ENCODE results near the gene TTBK2.

The TTBK2 gene

GRCh38 chr15:42858999-42859789, 61.4 kb downstream of the TTBK2 start:
- no peak overlapping the region for H3K4me3 ChIP-seq (replicated peaks; ENCODE audit: insufficient read depth, low read length)
- H3K27ac ChIP-seq (replicated peaks) = no peak overlapping the region
- H3K27me3 ChIP-seq (ENCODE audit: insufficient read depth, poor library complexity, severe bottlenecking) = no peaks in the 10 kb centered on the region
- no peak for TF ChIP-seq POLR2AphosphoS5 (IDR thresholded peaks at IDR 0.05; ENCODE audit: low read depth)
- no peak for TF ChIP-seq SPI1 (IDR thresholded peaks at IDR 0.05; ENCODE audit: borderline replicate concordance, low read depth)
- no peak for TF ChIP-seq GABPA (IDR thresholded peaks at IDR 0.05; ENCODE audit: low read depth)
- TF ChIP-seq, protein P1, sequence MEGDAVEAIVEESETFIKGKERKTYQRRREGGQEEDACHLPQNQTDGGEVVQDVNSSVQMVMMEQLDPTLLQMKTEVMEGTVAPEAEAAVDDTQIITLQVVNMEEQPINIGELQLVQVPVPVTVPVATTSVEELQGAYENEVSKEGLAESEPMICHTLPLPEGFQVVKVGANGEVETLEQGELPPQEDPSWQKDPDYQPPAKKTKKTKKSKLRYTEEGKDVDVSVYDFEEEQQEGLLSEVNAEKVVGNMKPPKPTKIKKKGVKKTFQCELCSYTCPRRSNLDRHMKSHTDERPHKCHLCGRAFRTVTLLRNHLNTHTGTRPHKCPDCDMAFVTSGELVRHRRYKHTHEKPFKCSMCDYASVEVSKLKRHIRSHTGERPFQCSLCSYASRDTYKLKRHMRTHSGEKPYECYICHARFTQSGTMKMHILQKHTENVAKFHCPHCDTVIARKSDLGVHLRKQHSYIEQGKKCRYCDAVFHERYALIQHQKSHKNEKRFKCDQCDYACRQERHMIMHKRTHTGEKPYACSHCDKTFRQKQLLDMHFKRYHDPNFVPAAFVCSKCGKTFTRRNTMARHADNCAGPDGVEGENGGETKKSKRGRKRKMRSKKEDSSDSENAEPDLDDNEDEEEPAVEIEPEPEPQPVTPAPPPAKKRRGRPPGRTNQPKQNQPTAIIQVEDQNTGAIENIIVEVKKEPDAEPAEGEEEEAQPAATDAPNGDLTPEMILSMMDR (IDR thresholded peaks at IDR 0.05; ENCODE audit: insufficient read depth, low read length) = no peak
- DNase-seq (ENCODE audit: low read depth in 1 of 2, low spot score in 1 of 2) = no peak

DNA sequence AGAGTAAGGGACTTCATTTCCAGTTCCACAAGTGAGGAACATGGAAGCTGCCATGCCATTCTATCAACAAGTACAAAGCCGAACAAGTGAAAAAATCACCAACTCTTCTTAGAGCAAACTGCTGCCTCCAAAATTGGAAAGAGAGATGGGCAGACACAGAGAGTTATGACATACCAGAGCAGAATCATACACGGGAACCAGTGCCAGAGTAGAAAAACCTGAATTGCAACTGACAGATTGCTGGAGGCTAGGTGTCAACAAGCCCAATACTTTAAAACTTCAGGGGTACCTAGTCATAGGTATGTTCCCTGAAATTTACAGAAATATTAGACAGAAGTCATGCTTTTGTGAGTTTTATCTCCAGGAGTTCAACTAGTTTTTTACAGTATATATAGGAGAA, 62.0 kb downstream of the TTBK2 start:
- no peak overlapping the region for H3K4me3 ChIP-seq (replicated peaks; ENCODE audit: insufficient read depth, low read length)
- TF ChIP-seq SPI1 (IDR thresholded peaks at IDR 0.05; ENCODE audit: borderline replicate concordance, low read depth) = no peak
- TF ChIP-seq GABPA (IDR thresholded peaks at IDR 0.05; ENCODE audit: low read depth) = no peak
- no peak for TF ChIP-seq POLR2AphosphoS5 (IDR thresholded peaks at IDR 0.05; ENCODE audit: low read depth)
- TF ChIP-seq, protein P1 (IDR thresholded peaks at IDR 0.05; ENCODE audit: insufficient read depth, low read length) = no peak
- TF ChIP-seq REST (IDR thresholded peaks at IDR 0.05; ENCODE audit: insufficient replicate concordance, low read depth) = no peak
- no peak overlapping the region for H3K27ac ChIP-seq (replicated peaks)
- no peaks in the 10 kb centered on the region for H3K27me3 ChIP-seq (ENCODE audit: insufficient read depth, poor library complexity, severe bottlenecking)
- no peak for DNase-seq (ENCODE audit: low read depth in 1 of 2, low spot score in 1 of 2)

GRCh38 chr15:42854576-42854975, 66.0 kb downstream of the TTBK2 start:
- no peaks in the 10 kb centered on the region for H3K27me3 ChIP-seq (ENCODE audit: insufficient read depth, poor library complexity, severe bottlenecking)
- no peak for TF ChIP-seq REST (IDR thresholded peaks at IDR 0.05; ENCODE audit: insufficient replicate concordance, low read depth)
- TF ChIP-seq, protein P1 (IDR thresholded peaks at IDR 0.05; ENCODE audit: insufficient read depth, low read length) = no peak
- TF ChIP-seq POLR2AphosphoS5 (IDR thresholded peaks at IDR 0.05; ENCODE audit: low read depth) = no peak
- TF ChIP-seq GABPA (IDR thresholded peaks at IDR 0.05; ENCODE audit: low read depth) = no peak
- TF ChIP-seq SPI1 (IDR thresholded peaks at IDR 0.05; ENCODE audit: borderline replicate concordance, low read depth) = no peak
- no peak for DNase-seq (ENCODE audit: low read depth in 1 of 2, low spot score in 1 of 2)
- no peak overlapping the region for H3K4me3 ChIP-seq (replicated peaks; ENCODE audit: insufficient read depth, low read length)
- H3K27ac ChIP-seq (replicated peaks) = no peak overlapping the region
